GM12875 (cell line): Measurements from ENCODE around the gene CCT3.

ENCODE experiments used
- H3K4me3 ChIP-seq: one replicate; pipeline ENCODE4 v1.5.1; 2011; ENCODE audit warnings: low read depth, low read length, control low read depth
- CTCF ChIP-seq: IDR thresholded peaks from 2 replicates; pipeline ENCODE4 v1.5.1; 2011; ENCODE audit warnings: low read depth, mild to moderate bottlenecking, control low read depth, inconsistent platforms, low read length, moderate library complexity, borderline replicate concordance; ENCODE audit not compliant: insufficient read depth

The CCT3 gene

GRCh38 chr1:156319664-156320063, 18.4 kb downstream of the CCT3 start:
- no peak overlapping the region for H3K4me3 ChIP-seq
- TF ChIP-seq CTCF, result peak; percentile 26; the same call in 1 of the 2 replicates

- TF ChIP-seq CTCF, result no peak
- H3K4me3 ChIP-seq, result no peak overlapping the region
Observed at GRCh38 chr1:156316909-156317308, 21.2 kb downstream of the CCT3 start.

- no peak overlapping the region for H3K4me3 ChIP-seq
- TF ChIP-seq CTCF, result no peak
Observed at GRCh38 chr1:156310962-156311361, 27.1 kb downstream of the CCT3 start.

- no peak for TF ChIP-seq CTCF
- no peak overlapping the region for H3K4me3 ChIP-seq
Observed at GRCh38 chr1:156308078-156308477, 30.0 kb downstream of the CCT3 start.

GRCh38 chr1:156305215-156305614, 32.9 kb downstream of the CCT3 start:
- no peak for TF ChIP-seq CTCF
- no peak overlapping the region for H3K4me3 ChIP-seq

GRCh38 chr1:156303241-156303640, 34.9 kb downstream of the CCT3 start:
- TF ChIP-seq CTCF, result no peak
- H3K4me3 ChIP-seq, result no peak overlapping the region

GRCh38 chr1:156298852-156299357, 39.2 kb downstream of the CCT3 start, which contains the start of gene VHLL:
Gene VHLL (minus strand): TSS chr1:156299307. CDS start chr1:156299189, 118 bp downstream.
- no peak for TF ChIP-seq CTCF
- H3K4me3 ChIP-seq, result no peak within 1 kb of the TSS
